Neural progenitor cell (in vitro differentiated cells): ENCODE results near the gene VSIG10L. TPM values are rescaled to one million over a fixed set of nuclear protein-coding genes. Genes with fewer than 3 reads are reported as not detected.

Experiments
- DNase-seq: peaks from one replicate; pipeline ENCODE4 v3.0.0-alpha.2; 2016; ENCODE audit warnings: low spot score
- H2AFZ ChIP-seq: fragments of 200-600 bp; sonication (generic); replicated peaks from 2 replicates; pipeline ENCODE4 v1.6.1; 2016; ENCODE audit warnings: antibody characterized with exemption
- H3F3A ChIP-seq: fragments of 200-600 bp; sonication (generic); 2 replicates; pipeline ENCODE4 v1.6.1; 2016; ENCODE audit warnings: antibody characterized with exemption, low read depth
- H3K27ac ChIP-seq: fragments of 200-600 bp; sonication (generic); 2 replicates; pipeline ENCODE4 v1.5.1; 2016; ENCODE audit warnings: mild to moderate bottlenecking
- H3K27me3 ChIP-seq: fragments of 200-600 bp; sonication (generic); 2 replicates; pipeline ENCODE4 v1.6.1; 2016; ENCODE audit warnings: mild to moderate bottlenecking, moderate library complexity
- H3K36me3 ChIP-seq: fragments of 200-600 bp; sonication (generic); 2 replicates; pipeline ENCODE4 v1.5.1; 2016
- H3K4me1 ChIP-seq: fragments of 200-600 bp; sonication (generic); 2 replicates; pipeline ENCODE4 v1.6.1; 2016; ENCODE audit warnings: mixed run types
- H3K4me2 ChIP-seq: fragments of 200-600 bp; sonication (generic); 2 replicates; pipeline ENCODE4 v1.6.1; 2016
- H3K4me3 ChIP-seq: fragments of 200-600 bp; sonication (generic); 2 replicates; pipeline ENCODE4 v1.5.1; 2016
- H3K79me2 ChIP-seq: fragments of 200-600 bp; sonication (generic); 2 replicates; pipeline ENCODE4 v1.6.1; 2016; ENCODE audit warnings: low read depth
- H3K9ac ChIP-seq: fragments of 200-600 bp; sonication (generic); 2 replicates; pipeline ENCODE4 v1.6.1; 2016
- H3K9me3 ChIP-seq: fragments of 200-600 bp; sonication (generic); 2 replicates; pipeline ENCODE4 v1.5.1; 2016; ENCODE audit warnings: low read depth
- H4K20me1 ChIP-seq: fragments of 200-600 bp; sonication (generic); 2 replicates; pipeline ENCODE4 v1.6.1; 2016; ENCODE audit warnings: low read depth
- H3K27ac Mint-ChIP-seq: 3 replicates; pipeline ENCODE4 v1.8.0; 2021; ENCODE audit warnings: mixed read lengths
- H3K27me3 Mint-ChIP-seq: 2 replicates; pipeline ENCODE4 v1.8.0; 2022; ENCODE audit warnings: low read depth, mild to moderate bottlenecking, inconsistent platforms, moderate library complexity, mixed read lengths; ENCODE audit not compliant: insufficient read depth
- H3K36me3 Mint-ChIP-seq: 3 replicates; pipeline ENCODE4 v1.8.0; 2021; ENCODE audit warnings: mixed read lengths
- H3K4me1 Mint-ChIP-seq: 3 replicates; pipeline ENCODE4 v1.8.0; 2021; ENCODE audit warnings: mixed read lengths
- H3K4me3 Mint-ChIP-seq: 3 replicates; pipeline ENCODE4 v1.8.0; 2021; ENCODE audit warnings: mild to moderate bottlenecking, moderate library complexity, mixed read lengths
- H3K9me3 Mint-ChIP-seq: 3 replicates; pipeline ENCODE4 v1.8.0; 2020; ENCODE audit warnings: mixed read lengths
- CTCF ChIP-seq: fragments of 200-600 bp; sonication (generic); IDR thresholded peaks from 2 replicates; pipeline ENCODE4 v1.5.1; 2017; ENCODE audit warnings: antibody characterized with exemption, mild to moderate bottlenecking
- EZH2 ChIP-seq: fragments of 200-600 bp; sonication (generic); IDR thresholded peaks from 2 replicates; pipeline ENCODE4 v1.6.1; 2017; ENCODE audit warnings: antibody characterized with exemption, mild to moderate bottlenecking, moderate library complexity
- EZH2phosphoT487 ChIP-seq: fragments of 200-600 bp; sonication (generic); IDR thresholded peaks from 2 replicates; pipeline ENCODE4 v1.6.1; 2017; ENCODE audit warnings: antibody characterized with exemption
- total RNA-seq: library from RNA; depleted of rRNA; stranded (reverse); fragments of >200 nt; gene quantifications from 2 replicates; pipeline ENCODE4 v1.2.3, GENCODE V29; 2015; ENCODE audit warnings: low replicate concordance

VSIG10L gene
- total RNA-seq, 1 donor from 2014 or later, result 2.7 TPM

- H3F3A ChIP-seq, result peaks cover 14% of the 10 kb centered on the region
- peaks cover 7% of the 10 kb centered on the region for H3K27me3 Mint-ChIP-seq
- DNase-seq, result no peak
- TF ChIP-seq CTCF (no peak), EZH2phosphoT487 (no peak), EZH2 (no peak)
- peak overlapping the region; percentile 80 for H3K4me3 ChIP-seq
- no peaks in the 10 kb centered on the region for H3K9me3 ChIP-seq
- no peaks in the 10 kb centered on the region for H3K36me3 ChIP-seq
- peak overlapping the region; percentile 88 for H3K27ac Mint-ChIP-seq
- no peaks in the 10 kb centered on the region for H3K27me3 ChIP-seq
- H3K9ac ChIP-seq, result no peak overlapping the region
- H3K4me2 ChIP-seq, result peak overlapping the region; percentile 89
- peaks cover 24% of the 10 kb centered on the region for H3K4me1 Mint-ChIP-seq
- no peaks in the 10 kb centered on the region for H3K79me2 ChIP-seq
- no peaks in the 10 kb centered on the region for H3K9me3 Mint-ChIP-seq
- peak overlapping the region; percentile 99 for H3K4me3 Mint-ChIP-seq
- H3K4me1 ChIP-seq, result peaks cover 7% of the 10 kb centered on the region
- H2AFZ ChIP-seq, result peak overlapping the region; percentile 47
- H4K20me1 ChIP-seq, result no peaks in the 10 kb centered on the region
- H3K27ac ChIP-seq, result no peak overlapping the region
- no peaks in the 10 kb centered on the region for H3K36me3 Mint-ChIP-seq
Observed at GRCh38 chr19:51365211-51365964, 23.4 kb upstream of the VSIG10L start.

GRCh38 chr19:51364200-51365106, 22.5 kb upstream of the VSIG10L start:
- no peaks in the 10 kb centered on the region for H3K9me3 Mint-ChIP-seq
- Histone ChIP-seq H3K4me2 (no peak overlapping the region), H3K4me3 (no peak overlapping the region), H3K79me2 (no peaks in the 10 kb centered on the region), H3F3A (peaks cover 14% of the 10 kb centered on the region), H3K9ac (no peak overlapping the region), H3K9me3 (no peaks in the 10 kb centered on the region), H3K27ac (no peak overlapping the region), H4K20me1 (no peaks in the 10 kb centered on the region), H2AFZ (no peak overlapping the region), H3K27me3 (no peaks in the 10 kb centered on the region), H3K36me3 (no peaks in the 10 kb centered on the region), H3K4me1 (peaks cover 7% of the 10 kb centered on the region)
- peak overlapping the region; percentile 65 for H3K4me3 Mint-ChIP-seq
- no peak overlapping the region for H3K27ac Mint-ChIP-seq
- H3K4me1 Mint-ChIP-seq, result peaks cover 25% of the 10 kb centered on the region
- peaks cover 7% of the 10 kb centered on the region for H3K27me3 Mint-ChIP-seq
- TF ChIP-seq EZH2phosphoT487 (no peak), CTCF (no peak), EZH2 (no peak)
- DNase-seq, result no peak
- no peaks in the 10 kb centered on the region for H3K36me3 Mint-ChIP-seq

- Histone ChIP-seq H3K4me3 (no peak overlapping the region), H2AFZ (no peak overlapping the region), H3K9ac (no peak overlapping the region), H3K36me3 (no peaks in the 10 kb centered on the region), H4K20me1 (no peaks in the 10 kb centered on the region), H3K9me3 (no peaks in the 10 kb centered on the region), H3K27me3 (no peaks in the 10 kb centered on the region), H3K79me2 (no peaks in the 10 kb centered on the region), H3K4me1 (no peaks in the 10 kb centered on the region), H3K4me2 (no peak overlapping the region), H3F3A (no peaks in the 10 kb centered on the region), H3K27ac (no peak overlapping the region)
- Mint-ChIP-seq H3K4me3 (no peak overlapping the region), H3K4me1 (peaks cover 26% of the 10 kb centered on the region), H3K27ac (no peak overlapping the region), H3K27me3 (peaks cover 2% of the 10 kb centered on the region), H3K9me3 (no peaks in the 10 kb centered on the region), H3K36me3 (no peaks in the 10 kb centered on the region)
- no peak for DNase-seq
- TF ChIP-seq EZH2phosphoT487 (no peak), CTCF (no peak), EZH2 (no peak)
Observed at GRCh38 chr19:51361239-51361638, 19.3 kb upstream of the VSIG10L start.
